ENCODE measurements around the gene C11orf65.

GRCh38 chr11:108392353-108392752 lies 75.0 kb downstream of the C11orf65 start:
- TF ChIP-seq ZFHX2 (tag by site-specific recombination; conservative IDR thresholded peaks at IDR 0.05) (no peak), CTCF (tag by site-specific recombination; IDR thresholded peaks at IDR 0.05) (no peak), ZNF571 (tag by site-specific recombination; IDR thresholded peaks at IDR 0.05) (no peak)

All from HEK293 (cell line).